Measurements from ENCODE around the gene AGTR1. TPM values are rescaled to one million over a fixed set of nuclear protein-coding genes. Genes with fewer than 3 reads are reported as not detected.
A peak's percentile ranks its signal among the peaks of the same experiment; 100 is the strongest.

AGTR1 gene
- total RNA-seq = 2.2 TPM

DNA sequence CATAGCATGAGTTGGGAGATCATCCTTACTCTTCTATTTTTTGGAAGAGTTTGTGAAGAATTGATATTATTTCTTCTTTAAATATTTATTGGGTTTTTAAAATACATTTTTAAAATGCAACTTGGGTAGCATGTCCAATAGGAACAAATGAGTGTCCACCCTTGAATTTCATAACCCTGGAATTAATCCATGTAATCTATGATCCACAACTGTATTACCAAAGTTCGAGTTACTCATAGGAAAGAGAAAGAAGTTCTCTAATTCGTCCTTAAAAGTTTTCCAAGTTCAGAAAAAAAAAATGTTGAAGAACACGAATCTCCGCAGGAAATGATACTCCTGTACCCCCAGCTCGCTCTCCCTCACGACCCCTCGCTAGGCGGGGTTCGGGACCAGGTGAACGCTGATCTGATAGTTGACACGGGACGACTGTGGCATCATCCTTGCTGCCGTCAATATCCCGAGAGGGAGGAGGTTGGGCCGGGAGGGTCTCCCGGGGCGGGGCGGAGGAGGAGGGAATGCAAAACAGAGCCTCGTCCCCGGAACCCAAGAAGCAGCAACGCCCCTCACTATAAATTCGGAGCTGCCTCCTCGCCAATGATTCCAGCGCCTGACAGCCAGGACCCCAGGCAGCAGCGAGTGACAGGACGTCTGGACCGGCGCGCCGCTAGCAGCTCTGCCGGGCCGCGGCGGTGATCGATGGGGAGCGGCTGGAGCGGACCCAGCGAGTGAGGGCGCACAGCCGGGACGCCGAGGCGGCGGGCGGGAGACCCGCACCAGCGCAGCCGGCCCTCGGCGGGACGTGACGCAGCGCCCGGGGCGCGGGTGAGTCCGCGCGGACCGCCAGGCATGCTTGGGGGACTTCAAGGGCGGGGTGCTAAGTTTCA, at the start of gene AGTR1:
AGTR1 (plus strand) TSS at position 598 of the 884 bp plus-strand sequence. CDS start 43,133 bp downstream, outside the sequence.
- peak; percentile 74 for DNase-seq

DNA sequence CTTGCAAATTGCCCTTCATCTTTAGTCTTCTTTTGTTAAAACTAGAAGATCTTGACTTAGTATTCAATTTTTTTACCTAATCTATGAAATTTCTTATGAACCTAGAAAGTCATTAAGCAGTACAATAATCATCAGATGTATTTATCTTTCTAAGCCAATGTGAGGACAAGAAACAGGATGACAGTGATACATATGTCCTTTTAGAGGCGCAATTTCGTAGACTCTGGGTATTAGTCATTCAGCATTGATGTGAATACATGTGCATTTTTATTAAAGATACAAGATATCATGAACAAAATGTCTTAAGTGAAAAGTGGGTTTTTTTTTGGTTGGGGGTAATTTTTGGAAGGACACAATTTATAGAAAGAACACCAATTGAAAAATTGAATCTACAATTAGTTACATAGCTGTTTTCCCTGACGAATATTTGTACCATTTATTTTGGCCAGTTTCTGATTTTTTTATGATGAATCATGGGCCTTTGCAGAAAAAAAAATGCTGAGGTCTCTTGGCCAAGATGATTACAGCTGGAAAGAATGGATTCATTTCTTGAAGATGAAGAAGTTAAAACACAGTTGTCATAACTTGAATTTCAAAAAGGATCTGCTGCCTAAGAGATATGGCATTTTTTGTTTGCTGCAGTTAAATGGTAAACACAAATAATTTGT, 48.9 kb upstream of the AGTR1 start:
- no peak for DNase-seq

DNA sequence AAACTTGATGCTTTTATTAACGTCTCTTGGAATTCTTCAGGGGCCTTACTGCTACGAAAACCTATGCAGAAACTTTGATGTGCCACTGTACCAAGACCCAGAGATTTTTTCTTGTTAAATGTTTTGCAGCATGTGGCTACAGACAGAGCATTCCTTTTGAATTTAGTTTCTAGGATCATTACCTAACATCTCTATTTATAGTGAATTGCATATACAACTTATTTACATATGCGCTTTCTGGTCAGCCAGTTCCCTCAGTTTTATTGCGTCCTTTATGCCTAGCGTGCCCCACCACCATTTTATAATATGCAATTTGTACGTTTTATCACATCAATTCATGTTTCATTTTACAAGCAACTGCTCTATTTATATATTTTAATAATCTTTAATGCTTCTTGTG, 46.2 kb upstream of the AGTR1 start:
- no peak for DNase-seq

DNA sequence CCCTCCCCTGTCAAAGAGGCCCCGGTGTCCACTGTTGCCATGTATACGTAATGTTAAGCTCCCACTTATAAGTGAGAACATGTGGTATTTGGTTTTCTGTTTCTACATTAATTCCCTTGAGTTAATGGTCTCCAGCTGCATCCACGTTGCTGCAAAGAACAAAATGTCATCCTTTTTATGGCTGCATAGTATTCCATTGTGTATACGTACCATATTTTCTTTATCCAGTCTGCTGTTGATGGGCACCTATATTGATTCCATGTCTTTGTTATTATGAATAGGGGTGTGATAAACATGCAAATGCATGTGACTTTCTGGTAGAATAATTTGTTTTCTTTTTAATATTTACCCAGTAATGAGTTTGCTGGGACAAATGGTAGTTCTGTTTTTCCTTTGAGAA, 43.3 kb upstream of the AGTR1 start:
- DNase-seq = no peak

DNA sequence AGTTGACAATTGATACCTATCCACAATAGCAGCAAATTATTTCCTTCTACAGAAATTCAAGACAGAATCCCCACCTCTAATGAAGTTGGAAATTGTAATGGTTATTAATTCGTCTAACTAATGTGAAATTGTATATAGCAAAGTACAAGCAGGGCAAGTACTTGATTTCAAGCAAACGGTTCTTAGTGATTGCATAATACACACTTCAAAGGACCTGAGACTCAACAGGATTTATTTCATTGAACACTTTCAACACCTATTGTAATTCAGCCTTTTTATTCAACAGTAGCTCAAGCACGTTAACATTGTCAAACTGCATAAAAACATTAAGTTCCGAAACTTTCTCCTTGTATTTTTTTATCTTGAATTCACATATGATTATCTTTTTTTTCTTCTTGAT, 40.2 kb upstream of the AGTR1 start:
- no peak for DNase-seq

DNA sequence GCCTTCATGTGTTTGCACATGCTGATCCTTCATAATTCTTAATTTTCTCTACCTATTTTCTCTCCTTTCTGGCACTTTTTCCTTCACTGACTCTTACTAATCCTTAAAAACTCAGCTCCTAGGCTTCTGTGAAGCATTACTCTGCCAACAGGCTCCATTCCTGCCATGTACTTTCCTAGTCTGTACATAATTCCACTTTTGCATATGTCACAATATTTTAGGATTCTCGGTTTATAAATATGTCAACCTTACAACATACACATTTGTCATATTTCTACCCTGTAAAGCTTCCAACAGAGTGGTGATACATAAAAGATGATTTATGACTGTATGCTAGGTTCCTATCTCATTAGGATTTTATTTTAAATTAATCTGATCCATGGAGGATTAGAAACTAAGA, 38.2 kb upstream of the AGTR1 start:
- no peak for DNase-seq

DNA sequence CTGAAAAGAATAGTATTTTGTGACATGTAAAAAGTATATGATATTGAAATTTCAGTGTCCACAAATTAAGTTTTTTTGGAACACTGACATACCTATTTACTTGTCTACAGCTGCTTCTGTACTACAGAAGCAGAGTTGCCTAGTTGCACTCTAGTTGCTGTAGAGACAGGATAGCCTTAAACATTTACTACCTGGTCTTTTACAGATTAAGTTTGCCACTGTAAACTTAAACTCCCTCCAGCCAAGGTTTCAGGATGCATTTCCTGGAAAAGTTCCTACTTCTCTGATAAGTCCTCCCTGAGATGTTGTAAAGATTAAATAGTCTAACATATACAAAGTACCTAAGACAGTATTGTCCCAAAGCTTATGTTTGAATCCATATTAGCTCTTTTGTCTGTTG, 17.4 kb upstream of the AGTR1 start:
- DNase-seq = no peak

DNA sequence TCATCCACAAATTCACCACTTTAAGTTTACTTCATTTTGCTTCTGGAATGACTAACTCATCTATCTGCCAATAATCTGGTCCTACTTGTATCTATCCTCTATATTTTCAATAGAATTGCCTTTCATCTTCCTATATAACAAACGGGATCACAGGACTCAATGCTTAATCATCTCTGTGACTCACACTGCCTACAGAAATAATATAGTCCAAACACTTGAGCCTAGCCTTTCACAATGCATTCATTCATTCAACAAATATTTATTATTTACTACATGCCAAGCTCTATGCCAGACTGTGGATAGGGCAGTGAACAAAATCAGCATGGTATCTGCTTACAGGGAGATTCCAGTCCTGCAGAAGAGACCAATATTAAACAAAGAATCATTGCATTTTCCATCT, 16.6 kb upstream of the AGTR1 start:
- no peak for DNase-seq

DNA sequence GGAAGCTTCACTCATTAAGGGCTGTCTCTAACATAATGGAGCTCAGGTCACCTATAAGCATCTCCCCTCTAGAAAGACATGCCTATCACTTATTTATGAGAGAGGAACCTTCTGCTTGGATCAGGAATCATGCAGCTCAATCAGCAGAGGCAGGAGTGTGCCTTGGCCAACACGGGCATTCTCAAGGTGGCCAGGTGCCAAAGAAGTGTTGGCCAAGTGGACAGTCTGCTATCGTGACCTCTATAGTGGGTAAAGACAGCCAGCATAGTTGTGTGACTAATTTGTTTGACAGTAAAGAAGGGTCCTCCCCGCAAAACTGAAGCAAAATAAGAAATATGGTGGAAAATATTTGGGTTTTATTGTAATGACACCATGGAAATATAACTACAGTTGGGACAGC, 14.7 kb upstream of the AGTR1 start:
- no peak for DNase-seq

DNA sequence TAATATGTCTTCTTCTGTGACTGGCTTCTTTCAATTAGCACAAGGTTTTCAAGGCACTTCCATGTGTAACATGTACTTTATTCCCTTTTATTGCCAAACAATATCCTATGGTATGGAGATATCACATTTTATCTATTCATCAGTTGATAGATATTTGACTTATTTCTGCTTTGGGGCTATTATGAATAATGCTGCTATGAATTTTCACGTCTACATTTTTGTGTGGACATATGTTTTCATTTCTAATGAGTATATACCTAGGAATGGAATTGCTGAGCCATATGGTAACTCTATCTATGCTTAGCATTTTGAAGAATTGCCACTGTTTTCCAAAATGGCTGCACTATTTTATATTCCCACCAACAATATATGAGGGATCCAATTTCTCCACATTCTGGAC, 3.6 kb upstream of the AGTR1 start:
- DNase-seq = no peak

DNA sequence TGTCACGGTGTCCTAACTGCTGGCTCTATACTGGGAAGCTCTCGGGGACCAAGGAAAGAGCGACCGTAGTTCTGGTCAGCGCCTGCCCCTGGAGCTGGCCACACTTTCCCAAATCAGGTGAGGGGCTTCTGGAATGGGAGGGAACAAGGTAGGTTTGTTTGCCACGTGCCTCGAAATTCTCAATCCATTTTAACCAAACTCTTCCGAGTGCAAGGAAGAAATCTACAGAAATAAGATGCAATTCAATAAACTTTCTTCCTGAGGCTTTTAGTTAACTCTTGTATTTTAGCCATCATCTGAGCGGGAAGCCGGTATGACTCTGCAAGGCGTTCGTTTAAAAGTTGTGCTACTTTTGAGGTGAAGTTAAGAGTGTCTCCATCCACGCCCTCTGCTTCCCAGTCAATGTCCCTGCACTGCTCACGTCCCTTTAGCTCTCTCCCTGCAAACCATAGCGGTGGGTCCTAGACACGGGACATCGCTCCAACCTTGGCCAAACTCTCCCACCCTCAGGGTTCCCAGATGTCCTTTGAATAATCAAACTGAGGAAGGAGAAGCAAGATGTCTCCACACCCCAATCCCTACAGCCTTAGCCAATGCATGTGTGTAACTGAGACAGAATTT, 597 bp downstream of the AGTR1 start:
- DNase-seq = no peak

DNA sequence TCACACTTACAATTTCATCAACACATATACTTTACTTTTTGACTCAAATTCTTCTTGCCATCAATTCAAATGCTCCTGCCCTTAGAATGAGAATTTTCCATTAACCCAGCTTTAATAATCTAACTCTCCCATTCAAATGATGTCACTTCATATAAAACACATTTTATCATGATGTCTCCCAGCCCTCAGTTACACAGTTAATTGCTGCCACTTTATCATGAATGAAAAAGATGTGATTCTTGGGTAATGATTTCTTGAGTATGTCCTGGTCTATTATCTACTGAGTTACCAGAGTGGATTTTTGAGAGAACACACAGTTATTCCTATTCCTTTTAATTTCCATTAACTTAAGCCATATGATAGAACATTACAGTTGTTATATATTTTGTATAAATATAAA, 7.6 kb downstream of the AGTR1 start:
- DNase-seq = no peak

DNA sequence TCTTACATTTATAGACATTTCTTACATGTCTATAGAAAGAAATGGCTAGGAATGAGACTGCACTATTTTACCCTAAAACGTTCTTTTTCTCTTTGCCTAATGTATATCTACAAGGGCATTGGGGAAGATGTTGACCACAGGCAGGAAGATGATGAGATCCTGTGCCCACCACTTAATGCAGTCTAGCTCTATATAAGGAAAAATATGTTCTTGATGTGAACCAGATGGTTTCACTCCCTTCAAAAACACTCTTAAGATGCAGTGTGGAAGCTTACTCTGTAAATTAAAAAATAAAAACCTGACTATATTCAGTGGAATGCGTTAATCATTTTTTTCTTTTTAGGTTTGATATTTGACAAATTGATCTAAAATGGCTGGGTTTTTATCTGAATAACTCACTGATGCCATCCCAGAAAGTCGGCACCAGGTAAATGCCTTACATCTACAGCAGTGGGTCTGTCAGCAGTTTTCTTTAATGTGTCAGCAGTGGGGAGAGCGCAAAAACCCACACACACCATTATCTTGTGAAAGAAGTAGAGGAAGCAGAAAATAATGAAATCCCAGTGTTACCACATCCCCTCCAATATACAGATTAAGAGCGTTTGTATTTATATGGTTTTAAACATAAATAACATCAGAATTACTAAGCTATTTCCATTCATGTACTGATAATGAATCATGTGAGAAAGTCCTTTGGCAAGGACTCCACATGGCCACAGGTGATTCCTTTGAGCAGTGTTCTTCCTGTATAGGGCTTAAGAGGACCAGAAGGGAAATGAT, 10.1 kb downstream of the AGTR1 start:
- DNase-seq = no peak

DNA sequence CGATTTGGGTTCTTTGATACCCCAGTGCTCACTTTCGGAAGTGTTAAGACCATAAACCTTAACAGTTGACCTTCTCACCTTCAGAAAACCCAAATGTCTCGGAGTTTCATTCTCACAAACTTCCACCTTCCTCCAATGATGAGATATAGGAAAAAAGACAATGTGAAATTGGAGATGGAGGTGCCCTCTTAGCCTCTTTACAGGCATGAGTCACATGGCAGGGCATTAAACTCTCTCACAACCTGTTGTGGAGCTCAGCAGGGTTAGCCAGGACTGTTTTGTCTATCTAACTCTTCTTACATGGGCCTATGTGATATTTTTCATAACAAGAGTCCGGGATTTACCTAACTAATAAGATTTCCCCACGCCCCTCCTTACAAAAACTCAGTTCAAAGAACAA, 10.7 kb downstream of the AGTR1 start:
- no peak for DNase-seq

DNA sequence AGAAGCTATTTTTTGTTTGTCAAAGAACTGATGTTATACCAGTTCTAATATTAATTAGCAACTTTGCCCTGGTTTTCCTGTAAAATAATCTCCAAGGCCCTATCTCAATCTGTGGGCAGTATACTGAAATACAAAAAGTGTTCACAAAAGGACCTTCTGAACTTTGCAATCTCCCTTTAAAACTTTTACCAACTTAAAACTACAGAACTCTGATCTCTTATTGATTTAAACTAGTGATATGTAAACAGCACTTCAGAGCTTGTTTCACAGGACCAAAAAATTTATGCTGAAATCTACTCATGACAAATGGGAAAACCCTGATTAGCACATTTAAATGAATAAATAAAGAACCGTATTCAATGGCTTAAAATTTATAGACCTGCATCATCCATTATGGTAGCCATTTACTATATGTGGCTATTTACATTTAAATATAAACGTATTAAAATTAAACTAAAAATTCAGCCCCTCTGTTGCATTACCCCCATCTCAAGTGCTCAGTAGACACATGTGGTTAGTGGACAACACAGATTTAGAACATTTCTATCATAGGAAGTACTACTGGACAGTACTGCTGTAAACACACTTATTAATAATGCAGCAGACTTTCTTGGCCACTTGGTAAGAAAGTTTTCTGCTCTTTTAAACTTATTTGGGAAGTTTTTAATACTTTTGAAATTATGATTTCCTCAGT, 12.0 kb downstream of the AGTR1 start:
- DNase-seq = no peak

DNA sequence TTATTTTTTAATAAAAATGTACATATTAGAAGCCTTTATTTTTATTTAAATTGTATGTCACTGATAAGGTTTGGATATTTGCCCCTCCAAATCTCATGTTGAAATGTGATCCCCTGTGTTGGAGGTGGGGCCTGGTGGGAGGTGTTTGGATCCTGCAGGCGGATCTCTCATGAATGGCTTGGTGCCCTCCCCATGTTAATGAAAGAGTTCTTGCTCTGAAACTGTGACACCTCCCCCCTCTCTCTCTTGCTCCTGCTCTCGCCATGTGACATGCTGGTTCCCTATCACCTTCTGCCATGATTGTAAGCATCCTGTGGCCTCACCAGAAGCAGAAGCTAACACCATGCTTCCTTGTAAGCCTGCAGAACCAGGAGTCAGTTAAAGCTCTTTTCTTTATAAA, 13.0 kb downstream of the AGTR1 start:
- DNase-seq = no peak

DNA sequence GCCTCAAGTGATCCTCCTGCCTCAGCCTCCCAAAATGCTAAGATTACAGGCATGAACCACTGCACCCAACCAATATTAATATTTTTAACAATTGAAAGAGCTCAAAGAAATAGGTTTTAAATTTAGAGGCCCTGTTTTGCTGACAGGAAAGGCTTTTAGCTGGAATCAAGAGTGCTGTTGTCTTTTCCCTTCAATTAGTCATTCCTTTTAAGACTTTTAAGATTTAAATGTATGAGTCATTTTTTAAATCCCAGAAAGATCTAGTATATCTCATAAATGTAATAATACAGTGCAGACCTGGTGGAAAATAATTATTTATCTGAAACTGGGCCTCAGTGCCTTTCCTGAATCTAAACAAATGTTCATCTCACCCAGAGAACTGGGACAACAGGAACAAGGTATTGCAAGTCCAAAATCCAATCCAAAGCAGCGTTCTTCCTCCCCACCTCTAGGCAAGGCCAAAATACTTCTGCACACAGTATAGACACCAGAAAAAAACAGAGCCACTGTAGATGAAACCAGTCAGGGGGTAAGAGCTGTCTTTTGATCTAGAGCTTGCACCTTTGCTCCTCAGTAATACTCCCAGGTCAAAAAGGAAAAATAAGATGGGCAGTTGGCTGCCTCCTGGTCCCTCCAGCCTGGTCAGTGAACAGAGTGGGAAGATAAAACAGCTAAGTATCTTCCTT, 14.4 kb downstream of the AGTR1 start:
- DNase-seq = no peak

DNA sequence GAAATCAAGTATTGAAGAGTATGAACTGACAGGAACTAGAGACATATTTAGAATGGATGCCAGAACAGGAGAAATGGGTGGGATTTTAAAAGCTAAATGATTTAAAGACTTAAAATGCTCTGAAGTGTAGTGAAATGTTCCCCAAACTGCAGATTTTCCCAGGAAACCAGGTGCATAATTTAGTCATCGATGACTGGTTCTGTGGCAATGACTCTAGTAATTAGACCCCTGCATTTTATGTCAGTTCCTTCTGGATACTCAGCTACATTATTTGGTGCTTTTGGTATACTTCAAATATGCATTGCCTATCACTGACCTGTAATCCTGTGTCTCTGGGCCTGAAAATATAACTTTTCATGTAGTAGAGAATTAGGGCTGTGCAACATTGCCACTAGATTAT, 16.8 kb downstream of the AGTR1 start:
- DNase-seq = no peak

DNA sequence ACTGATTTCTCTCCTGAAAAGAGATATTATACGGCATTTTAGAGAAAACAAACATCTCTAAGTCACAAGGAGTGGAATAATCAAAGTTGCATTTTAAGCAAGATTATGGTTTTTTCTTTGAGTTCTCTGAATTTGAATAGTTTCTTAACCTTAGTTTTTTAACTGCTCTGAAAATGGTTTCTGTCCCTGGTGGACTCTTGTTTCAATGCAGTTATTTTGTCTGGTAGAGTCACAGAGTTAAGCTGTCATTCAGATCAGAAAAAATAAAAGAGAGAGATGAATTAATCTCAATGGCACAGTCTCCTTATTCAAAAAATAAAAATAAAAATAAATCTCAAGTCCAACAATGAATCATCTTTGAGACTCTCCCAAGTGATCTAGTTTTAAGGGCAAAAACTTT, 19.0 kb downstream of the AGTR1 start:
- DNase-seq = no peak

DNA sequence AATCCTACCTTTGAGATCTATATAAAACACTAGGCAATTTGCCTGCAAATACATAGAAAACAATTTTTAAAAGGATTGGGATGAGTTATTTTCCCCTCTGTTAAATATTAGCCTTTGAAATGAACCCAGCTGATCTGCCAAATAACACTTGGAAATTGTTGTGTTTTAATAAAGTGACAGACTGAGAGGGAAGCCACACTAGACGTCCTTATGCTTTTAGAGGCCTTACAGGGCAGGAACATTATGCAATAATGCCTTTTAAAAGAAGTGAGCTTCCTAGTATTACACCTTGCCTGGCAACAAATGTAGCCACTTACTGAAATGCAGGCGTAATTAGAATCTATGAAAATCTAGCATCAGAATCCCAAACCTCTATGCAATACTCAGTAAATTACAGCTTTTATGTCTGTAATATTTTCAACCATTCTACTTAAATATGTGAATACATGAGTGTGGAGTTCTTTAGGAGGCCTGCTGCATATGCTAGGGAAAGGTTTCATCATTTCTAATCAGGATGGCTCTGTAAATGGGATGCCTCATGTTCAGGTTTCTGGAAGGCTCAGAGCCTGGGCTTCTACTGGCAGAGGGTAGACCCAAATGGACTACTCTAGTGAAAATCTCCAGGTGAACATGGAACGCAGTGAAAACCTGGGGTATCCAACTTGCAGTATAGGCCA, 20.3 kb downstream of the AGTR1 start:
- no peak for DNase-seq
